DLD1 (cell line): ENCODE measurements around the gene PATJ.
"Not testable (repeated sequence)": the region's sequence is repeated elsewhere in the genome, so short reads cannot be mapped to it uniquely, and the experiment has no call there.

Experiments
- in situ Hi-C: cut with HindIII; loops from 2 replicates; pipeline ENCODE4 v1.10.0; 2017; ENCODE audit warnings: low sequenced_read_pairs

Gene PATJ

DNA sequence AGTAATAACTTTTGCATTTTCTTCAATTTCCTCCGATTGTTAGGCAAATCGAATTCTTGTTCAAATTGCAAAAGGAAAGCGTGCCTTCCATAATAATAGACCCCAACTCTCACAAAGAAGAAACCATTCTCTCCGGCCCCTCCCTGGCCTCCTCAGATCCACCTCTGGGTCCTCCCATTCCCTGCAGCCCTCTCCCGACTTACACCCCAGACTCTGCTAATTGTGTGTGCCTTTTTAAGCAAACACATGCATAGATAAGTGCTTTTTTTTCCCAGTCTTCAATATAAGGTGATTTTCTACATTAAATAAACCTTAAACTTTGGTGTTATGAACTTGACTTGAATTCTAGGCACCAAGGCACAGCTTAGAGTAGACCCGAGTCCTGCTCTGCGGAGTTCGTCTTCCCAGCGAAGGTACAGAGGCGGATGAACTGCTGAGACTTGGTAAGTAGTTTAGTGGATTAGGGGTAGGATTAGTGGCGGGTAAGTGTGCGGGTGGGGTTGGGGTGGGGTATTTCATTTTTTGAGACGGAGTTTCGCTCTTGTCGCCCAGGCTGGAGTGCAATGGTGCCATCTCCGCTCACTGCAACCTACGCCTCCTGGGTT lies 453.9 kb downstream of the PATJ start:
- in situ Hi-C loops: no loop called here

DNA sequence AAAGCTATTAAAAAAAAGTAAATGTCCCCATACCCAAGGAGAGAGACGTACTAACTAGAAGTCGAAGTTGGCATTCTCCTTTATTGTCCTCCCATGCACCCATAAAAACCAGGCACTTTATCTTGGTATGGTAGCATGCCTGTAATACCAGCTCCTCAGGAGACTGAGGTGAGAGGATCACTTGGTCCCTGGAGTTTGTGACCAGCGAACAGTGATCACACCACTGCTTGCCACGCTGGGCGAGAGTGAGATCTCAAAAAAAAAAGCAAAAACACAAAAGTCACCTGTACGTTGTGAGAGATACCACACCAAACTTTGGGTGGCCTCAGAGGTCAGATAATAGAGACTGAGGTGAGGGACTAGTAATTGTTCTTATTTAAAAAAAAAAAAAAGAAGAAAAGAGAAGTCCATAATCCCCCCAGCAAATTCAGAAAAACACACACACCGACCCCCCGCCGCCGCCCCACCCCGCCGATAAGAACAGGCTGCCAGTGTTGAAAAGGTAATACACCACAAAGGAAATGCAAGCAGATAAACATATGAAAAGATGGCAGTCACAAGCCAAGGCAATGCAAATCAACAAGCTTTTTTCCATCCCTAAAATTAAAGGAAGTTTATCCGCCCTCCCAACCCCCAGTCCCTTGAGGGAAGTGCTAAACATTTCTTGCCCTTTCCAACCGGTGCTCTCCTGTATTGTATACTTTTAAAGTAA lies 455.9 kb downstream of the PATJ start:
- in situ Hi-C loops: no loop called here

DNA sequence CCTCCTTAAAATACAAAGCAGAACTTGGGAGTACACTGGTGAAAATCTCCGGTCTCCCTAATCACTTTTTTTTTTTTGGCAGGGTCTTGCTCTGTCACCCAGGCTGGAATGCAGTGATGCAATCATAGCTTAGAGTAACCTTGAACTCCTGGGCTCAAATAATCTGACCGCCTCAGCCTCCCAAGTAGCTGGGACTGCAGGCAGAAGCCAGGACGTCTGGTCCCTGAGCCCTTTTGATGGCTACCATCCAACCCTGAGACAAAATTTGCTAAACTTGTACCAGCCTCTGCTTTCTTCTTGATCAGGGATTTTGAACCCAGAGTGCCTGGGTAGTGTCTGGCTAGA lies 456.5 kb downstream of the PATJ start:
- in situ Hi-C loops: no loop called here

DNA sequence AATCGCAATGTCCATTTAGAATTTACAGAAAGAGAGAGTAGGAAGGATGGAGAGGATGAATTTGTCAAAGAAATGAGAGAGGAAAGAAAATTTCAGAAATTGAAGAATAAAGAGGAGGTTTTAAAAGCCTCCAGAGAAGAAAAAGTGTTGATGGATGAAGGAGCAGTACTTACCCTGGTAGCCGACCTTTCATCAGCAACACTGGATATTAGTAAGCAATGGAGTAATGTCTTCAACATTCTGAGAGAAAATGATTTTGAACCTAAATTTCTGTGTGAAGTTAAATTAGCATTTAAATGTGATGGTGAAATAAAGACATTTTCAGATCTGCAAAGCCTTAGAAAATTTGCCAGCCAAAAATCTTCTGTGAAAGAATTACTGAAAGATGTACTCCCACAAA lies 464.9 kb downstream of the PATJ start:
- in situ Hi-C loops: no loop called here

DNA sequence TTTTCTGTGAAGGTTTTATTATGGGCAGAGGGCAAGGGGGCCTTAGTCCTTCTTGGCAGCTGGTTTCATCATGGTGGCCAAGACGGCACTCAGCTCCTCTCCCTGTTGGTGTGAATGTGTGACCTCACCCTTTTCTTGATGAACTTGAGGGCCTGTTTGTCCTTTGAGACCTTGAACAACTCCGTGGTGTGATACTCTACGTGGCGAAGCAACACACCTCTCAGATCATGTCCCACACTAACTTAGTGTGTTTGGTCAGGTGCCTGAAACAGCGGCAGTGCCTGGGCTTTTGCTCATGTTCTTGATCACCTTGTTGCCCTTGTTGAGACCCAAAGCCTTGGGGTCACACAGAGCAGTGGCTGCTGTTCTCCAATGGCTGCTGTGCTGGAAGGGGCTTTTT lies 465.8 kb downstream of the PATJ start:
- in situ Hi-C loops: no loop called here

DNA sequence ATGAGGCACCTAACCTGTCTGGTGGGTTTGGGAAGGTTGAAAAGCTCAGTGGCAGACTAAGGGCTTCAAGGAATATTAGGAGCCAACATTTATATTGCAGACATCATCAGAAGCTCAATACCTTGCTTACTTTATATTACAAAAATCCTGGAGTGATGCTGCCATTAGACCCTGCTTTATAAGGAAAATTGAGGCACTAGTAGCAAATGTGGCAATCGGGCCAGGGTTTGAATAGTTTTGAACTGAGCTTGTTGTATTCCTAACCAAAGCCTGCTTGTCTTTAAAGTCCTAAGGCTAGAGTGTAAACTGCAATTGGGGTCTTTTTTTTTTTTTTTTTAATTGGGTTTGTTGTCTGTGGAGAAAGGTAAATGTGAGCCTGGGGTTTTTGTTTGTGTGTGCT lies 466.7 kb downstream of the PATJ start:
- in situ Hi-C loops: no loop called here

DNA sequence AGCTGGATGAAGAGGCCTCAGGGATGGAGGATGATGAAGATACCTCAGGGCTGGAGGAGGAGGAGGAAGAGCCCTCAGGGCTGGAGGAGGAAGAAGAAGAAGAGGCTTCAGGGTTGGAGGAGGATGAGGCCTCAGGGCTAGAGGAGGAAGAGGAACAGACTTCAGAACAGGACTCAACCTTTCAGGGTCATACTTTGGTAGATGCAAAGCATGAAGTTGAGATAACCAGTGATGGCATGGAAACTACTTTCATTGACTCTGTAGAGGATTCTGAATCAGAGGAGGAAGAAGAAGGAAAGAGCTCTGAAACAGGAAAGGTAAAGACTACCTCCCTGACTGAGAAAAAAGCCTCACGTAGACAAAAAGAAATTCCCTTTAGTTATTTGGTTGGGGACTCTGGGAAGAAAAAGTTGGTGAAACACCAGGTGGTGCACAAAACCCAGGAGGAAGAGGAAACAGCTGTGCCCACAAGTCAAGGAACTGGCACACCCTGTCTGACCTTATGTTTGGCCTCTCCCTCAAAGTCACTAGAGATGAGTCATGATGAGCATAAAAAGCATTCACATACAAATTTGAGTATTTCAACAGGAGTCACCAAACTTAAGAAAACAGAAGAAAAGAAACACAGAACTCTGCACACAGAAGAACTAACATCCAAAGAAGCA lies 467.8 kb downstream of the PATJ start:
- in situ Hi-C loops: no loop called here

DNA sequence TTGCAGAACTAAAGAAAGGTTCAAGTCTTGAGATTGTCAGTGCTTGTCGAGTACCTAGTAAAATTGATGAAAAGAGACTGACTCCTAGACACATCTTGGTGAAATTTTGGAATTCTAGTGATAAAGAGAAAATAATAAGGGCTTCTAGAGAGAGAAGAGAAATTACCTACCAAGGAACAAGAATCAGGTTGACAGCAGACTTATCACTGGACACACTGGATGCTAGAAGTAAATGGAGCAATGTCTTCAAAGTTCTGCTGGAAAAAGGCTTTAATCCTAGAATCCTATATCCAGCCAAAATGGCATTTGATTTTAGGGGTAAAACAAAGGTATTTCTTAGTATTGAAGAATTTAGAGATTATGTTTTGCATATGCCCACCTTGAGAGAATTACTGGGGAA lies 468.7 kb downstream of the PATJ start:
- in situ Hi-C loops: no loop called here

DNA sequence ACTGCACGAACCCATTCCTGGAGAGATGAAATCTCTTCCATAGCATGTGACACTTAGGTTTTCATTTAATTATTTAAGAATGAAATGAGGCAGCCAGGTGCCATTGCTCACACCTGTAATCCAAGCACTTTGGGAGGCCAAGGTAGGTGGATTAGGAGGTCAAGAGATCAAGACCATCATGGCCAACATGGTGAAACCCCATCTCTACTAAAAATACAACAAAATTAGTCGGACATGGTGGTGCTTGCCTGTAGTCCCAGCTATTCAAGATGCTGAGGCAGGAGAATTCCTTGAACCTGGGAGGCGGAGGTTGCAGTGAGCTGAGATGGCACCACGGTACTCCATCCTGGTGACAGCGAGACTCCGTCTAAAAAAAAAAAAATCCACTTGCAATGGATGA lies 470.1 kb downstream of the PATJ start:
- in situ Hi-C loops: no loop called here

DNA sequence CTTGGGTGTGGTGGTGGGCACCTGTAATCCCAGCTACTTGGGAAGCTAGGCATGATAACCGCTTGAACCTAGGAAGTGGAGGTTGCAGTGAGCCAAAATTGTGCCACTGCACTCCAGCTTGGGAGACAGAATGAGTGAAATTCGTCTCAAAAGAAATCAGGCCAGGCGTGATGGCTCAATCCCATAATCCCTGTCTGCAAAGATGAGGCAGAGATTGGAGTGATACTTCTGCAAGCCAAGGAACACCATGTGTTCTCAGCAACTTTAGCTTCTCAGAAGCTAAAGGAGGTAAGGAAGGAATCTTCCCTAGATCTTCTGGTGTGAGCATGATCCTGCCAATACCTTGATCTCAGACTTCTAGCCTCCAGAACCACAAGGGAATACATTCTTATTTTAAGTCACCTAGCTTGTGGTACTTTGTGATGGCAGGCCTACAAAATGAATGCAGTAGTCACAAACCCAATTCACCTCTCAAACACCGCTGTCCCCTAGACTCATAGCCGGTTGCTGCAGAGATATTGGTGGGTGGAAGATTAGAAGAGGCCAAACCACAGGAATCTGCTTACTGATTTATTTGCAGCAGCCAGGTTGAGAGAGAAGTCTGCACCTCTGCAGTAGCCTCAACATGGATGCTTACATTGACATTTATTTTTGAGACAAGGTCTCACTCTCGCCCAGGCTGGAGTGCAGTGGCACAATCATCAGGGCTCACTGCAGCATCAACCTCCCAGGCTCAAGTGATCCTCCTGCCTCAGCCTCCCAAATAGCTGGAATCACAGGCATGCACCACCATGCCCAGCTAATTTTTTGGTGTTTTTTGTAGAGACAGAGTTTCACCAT lies 471.0 kb downstream of the PATJ start:
- in situ Hi-C loops: no loop called here

DNA sequence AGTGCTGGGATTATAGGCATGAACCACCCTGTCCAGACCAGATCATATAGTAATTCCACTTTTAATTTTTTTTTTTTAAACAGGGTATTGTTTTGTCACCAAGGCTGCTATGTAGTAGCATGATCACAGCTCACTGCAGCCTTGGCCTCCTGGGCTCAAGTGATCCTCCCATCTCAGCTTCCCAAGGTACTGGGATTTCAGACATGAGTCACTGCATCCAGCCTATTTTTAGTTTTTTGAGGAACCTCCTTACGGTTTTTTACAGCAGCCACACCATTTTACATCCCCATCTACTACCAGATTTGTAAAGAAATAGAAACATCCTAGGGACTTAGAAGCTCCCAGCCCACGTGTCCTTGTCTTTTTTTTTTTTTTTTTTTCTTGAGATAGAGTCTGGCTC lies 476.3 kb downstream of the PATJ start:
- in situ Hi-C loops: no loop called here

DNA sequence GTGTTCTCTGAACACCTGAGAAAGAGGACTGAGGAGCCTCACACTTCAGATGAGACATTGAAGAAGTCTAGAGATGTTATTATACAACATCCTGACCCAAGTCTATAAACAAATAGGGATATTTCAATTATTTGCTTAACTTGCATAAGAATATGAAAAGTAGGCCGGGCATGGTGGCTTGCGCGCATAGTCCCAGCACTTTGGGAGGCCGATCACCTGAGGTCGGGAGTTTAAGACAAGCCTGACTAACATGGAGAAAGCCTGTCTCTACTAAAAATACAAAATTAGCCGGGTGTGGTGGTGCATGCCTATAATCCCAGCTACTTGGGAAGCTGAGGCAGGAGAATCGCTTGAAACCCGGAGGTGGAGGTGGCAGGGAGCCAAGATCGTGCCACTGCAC lies 478.2 kb downstream of the PATJ start:
- in situ Hi-C loops: not testable (repeated sequence)

DNA sequence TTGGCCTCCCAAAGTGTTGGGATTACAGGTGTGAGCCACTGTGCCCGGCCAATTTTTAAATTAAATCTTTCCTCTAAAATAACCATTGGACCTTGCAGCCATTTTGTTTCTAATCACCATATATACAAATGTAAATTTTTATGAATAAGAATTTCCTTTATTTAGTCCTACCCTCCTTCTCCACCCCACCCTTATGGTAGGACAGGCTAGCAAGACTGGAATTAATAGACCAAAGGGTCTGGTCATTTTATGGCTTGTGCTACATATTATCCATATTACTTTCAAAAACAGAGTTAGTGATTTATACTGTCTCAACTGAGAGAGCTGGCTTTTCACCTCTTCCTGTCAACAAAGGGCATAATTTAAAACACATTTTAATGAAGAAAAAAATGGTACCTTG lies 478.9 kb downstream of the PATJ start:
- in situ Hi-C loops: no loop called here

DNA sequence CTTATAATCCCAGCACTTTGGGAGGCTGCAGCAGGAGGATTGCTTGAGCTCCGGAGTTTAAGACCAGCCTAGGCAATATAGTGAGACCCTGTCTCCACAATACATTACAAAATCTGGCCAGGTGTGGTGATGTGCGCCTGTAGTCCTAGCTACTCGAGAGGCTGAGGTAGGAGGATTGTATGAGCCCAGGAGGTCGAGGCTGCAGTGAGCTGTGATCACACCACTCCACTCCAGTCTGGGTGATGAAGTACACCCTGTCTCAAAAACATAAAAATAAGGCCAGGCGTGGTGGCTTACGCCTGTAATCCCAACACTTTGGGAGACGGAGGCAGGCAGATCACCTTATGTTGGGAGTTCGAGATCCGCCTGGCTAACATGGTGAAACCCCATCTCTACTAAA lies 480.0 kb downstream of the PATJ start:
- in situ Hi-C loops: no loop called here

DNA sequence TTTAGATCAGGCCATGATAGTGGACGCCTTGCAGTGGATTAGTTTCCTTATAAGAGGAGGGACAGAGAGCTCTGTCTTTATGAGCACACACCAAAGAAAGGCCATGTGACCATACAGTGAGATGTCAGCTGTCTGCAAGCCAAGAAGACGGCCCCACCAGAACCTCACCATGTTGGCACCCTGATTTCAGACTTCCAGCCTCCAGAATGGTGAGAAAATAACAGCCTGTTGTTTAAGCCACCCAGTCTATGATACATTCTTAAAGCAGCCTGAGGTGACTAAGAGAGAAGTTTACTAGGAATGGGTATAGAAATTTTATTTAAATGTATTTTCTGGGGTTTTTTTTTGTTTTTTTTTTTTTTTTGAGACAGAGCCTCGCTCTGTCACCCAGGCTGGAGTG lies 481.9 kb downstream of the PATJ start:
- in situ Hi-C loops: no loop called here

DNA sequence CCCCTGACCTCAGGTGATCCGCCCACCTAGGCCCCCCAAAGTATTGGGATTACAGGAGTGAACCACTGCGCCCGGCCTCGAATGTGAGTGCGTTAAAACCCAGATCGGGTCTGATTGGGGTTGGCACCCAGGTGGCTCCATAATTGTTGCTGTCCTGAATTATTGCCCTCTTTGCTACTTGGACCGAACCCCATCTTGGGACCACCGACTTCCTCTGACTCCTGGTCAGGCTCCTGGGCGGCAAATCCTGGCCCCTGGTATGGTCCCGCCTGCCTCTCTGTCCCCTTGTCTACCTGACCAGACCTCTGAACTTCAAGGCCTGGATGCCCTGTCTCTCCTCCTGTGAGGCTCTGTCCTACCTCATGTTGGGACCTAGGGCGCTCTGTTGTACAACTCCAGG lies 485.2 kb downstream of the PATJ start:
- in situ Hi-C loops: no loop called here
